PFSK-1 (cell line): Measurements from ENCODE around the gene CFAP61.

ENCODE experiments used
- FOXP2 ChIP-seq: optimal IDR thresholded peaks from 2 replicates; pipeline ENCODE3; 2011; ENCODE audit warnings: borderline replicate concordance, control low read depth, inconsistent platforms; ENCODE audit not compliant: insufficient read depth; ENCODE audit errors: extremely low read length, extremely low read depth
- POLR2AphosphoS5 ChIP-seq: IDR thresholded peaks from 2 replicates; pipeline ENCODE4 v1.6.1; 2012; ENCODE audit warnings: low read depth, mild to moderate bottlenecking, control low read depth, low read length, moderate library complexity
- REST ChIP-seq, 2 experiments: IDR thresholded peaks; 2 replicates each; pipeline versions ENCODE4 v1.6.1 to v1.8.0; 2011 to 2012; ENCODE audit warnings: low read depth in 2 of 2, low read length in 2 of 2, control low read depth in 1 of 2, inconsistent platforms in 1 of 2, mild to moderate bottlenecking in 1 of 2, moderate library complexity in 1 of 2; ENCODE audit not compliant: insufficient read depth in 1 of 2
- SIN3A ChIP-seq: IDR thresholded peaks from 2 replicates; pipeline ENCODE4 v1.6.1; 2012; ENCODE audit warnings: mild to moderate bottlenecking, low read length, moderate library complexity, borderline replicate concordance; ENCODE audit not compliant: insufficient read depth
- TAF1 ChIP-seq: IDR thresholded peaks from 2 replicates; pipeline ENCODE4 v1.6.1; 2012; ENCODE audit warnings: low read length, control low read depth, borderline replicate concordance; ENCODE audit not compliant: insufficient read depth

The CFAP61 gene

GRCh38 chr20:20034486-20034885, 17.8 kb upstream of the CFAP61 start:
- TF ChIP-seq SIN3A (no peak), FOXP2 (no peak), REST (IDR thresholded peaks at IDR 0.05; ENCODE audit: insufficient read depth in 1 of 2, low read depth in 2 of 2, low read length in 2 of 2) (no peak), TAF1 (no peak), POLR2AphosphoS5 (no peak)

GRCh38 chr20:20036756-20037155, 15.6 kb upstream of the CFAP61 start:
- TF ChIP-seq REST (IDR thresholded peaks at IDR 0.05; ENCODE audit: insufficient read depth in 1 of 2, low read depth in 2 of 2, low read length in 2 of 2): no peak
- no peak for TF ChIP-seq FOXP2
- TF ChIP-seq POLR2AphosphoS5: no peak
- TF ChIP-seq TAF1: no peak
- no peak for TF ChIP-seq SIN3A

GRCh38 chr20:20037960-20038359, 14.4 kb upstream of the CFAP61 start:
- TF ChIP-seq POLR2AphosphoS5 (no peak), TAF1 (no peak), SIN3A (no peak), FOXP2 (no peak), REST (IDR thresholded peaks at IDR 0.05; ENCODE audit: insufficient read depth in 1 of 2, low read depth in 2 of 2, low read length in 2 of 2) (no peak)

GRCh38 chr20:20038586-20038985, 13.7 kb upstream of the CFAP61 start:
- TF ChIP-seq REST (IDR thresholded peaks at IDR 0.05; ENCODE audit: insufficient read depth in 1 of 2, low read depth in 2 of 2, low read length in 2 of 2) (no peak), SIN3A (no peak), POLR2AphosphoS5 (no peak), TAF1 (no peak), FOXP2 (no peak)
